ENCODE results near the gene ONECUT3. TPM values are rescaled to one million over a fixed set of nuclear protein-coding genes. Genes with fewer than 3 reads are reported as not detected.

The ONECUT3 gene
- total and polyA plus RNA-seq, 2 donors (not counting 3 experiments of a cell fraction or from before 2014, with no cell fraction given), result not detected

GRCh38 chr19:1758959-1759903, 5.9 kb downstream of the ONECUT3 start:
- H3K27ac ChIP-seq (ENCODE audit: insufficient read depth, low read depth, low read length), result no peak overlapping the region
- FAIRE-seq (no peak), DNase-seq (ENCODE audit: low read depth, low spot score) (no peak)
- H3K9ac ChIP-seq (replicated peaks; ENCODE audit: extremely low read depth, insufficient read depth, low read length), result no peak overlapping the region
- no peaks in the 10 kb centered on the region for H3K9me3 ChIP-seq (replicated peaks; ENCODE audit: control insufficient read depth, insufficient read depth, low read length)
- BruUV-seq (replicated peaks), result no TSS peak
- peaks cover 78 to 91% of the 10 kb centered on the region in 2 experiments for H3K27me3 ChIP-seq (ENCODE audit: control insufficient read depth in 2 of 2, insufficient read depth in 2 of 2, low read length in 2 of 2)
- no peaks in the 10 kb centered on the region for H3K9me1 ChIP-seq (replicated peaks; ENCODE audit: control insufficient read depth, extremely low read depth, insufficient read depth, low read length)
- H4K20me1 ChIP-seq (replicated peaks; ENCODE audit: control insufficient read depth, extremely low read depth, insufficient read depth, low read length), result no peaks in the 10 kb centered on the region
- dilution Hi-C loops (cut with MboI; ENCODE audit: extremely low pct_ligation_motif_present, low sequenced_read_pairs) (no loop called here), intact Hi-C loops (cut with micrococcal nuclease) (no loop called here)
- no peaks in the 10 kb centered on the region for H3K36me3 ChIP-seq (ENCODE audit: control insufficient read depth in 2 of 2, extremely low read depth in 1 of 2, insufficient read depth in 2 of 2, low read length in 2 of 2)
- no peak overlapping the region for H2AFZ ChIP-seq (ENCODE audit: low read depth, low read length)
- ChIA-PET CTCF (interaction anchor here (1.3 kb wide), 1 partner anchor 87 kb away, joined by 6 read pairs; no protein-coding TSS in a partner anchor), POLR2A (no interaction called here)
- no peaks in the 10 kb centered on the region for H3K4me1 ChIP-seq (ENCODE audit: control insufficient read depth, extremely low read depth, insufficient read depth, low read length)
- no peak for TF ChIP-seq POLR2A (IDR thresholded peaks at IDR 0.05; ENCODE audit: low read depth, low read length)
- TF ChIP-seq MYC (IDR thresholded peaks at IDR 0.05; ENCODE audit: low read depth, low read length), result no peak
- no peak for TF ChIP-seq EZH2 (IDR thresholded peaks at IDR 0.05; ENCODE audit: borderline replicate concordance, low read depth, low read length, severe bottlenecking)
- TF ChIP-seq, protein P1, sequence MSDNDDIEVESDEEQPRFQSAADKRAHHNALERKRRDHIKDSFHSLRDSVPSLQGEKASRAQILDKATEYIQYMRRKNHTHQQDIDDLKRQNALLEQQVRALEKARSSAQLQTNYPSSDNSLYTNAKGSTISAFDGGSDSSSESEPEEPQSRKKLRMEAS (IDR thresholded peaks at IDR 0.05; ENCODE audit: insufficient read depth, insufficient read length), result no peak
- no peak for TF ChIP-seq POLR2AphosphoS5 (IDR thresholded peaks at IDR 0.05; ENCODE audit: insufficient read depth, low read depth, low read length)
- TF ChIP-seq CTCF (IDR thresholded peaks at IDR 0.05; ENCODE audit: extremely low read depth in 1 of 2, insufficient read depth in 1 of 2, low read depth in 1 of 2, low read length in 2 of 2), result no peak
- no peak for TF ChIP-seq FOS (IDR thresholded peaks at IDR 0.05; ENCODE audit: borderline replicate concordance, insufficient read depth, low read length)
- no peak overlapping the region for H3K4me2 ChIP-seq (ENCODE audit: insufficient read depth, low read length)
- no peak overlapping the region for H3K4me3 ChIP-seq (replicated peaks in 1 of 3; ENCODE audit: insufficient read depth in 1 of 3, low read depth in 1 of 3, low read length in 3 of 3)
- no peaks in the 10 kb centered on the region for H3K79me2 ChIP-seq (ENCODE audit: control insufficient read depth, insufficient read depth, low read length)
